ENCODE results near the gene NCKAP5.
"Not testable (repeated sequence)": the region's sequence is repeated elsewhere in the genome, so short reads cannot be mapped to it uniquely, and the experiment has no call there.

The NCKAP5 gene

GRCh38 chr2:132849118-132849517, 719.1 kb downstream of the NCKAP5 start:
- no peak for DNase-seq

- DNase-seq, result no peak
Measured at GRCh38 chr2:132845339-132845738, 722.9 kb downstream of the NCKAP5 start.

GRCh38 chr2:132844585-132844984, 723.7 kb downstream of the NCKAP5 start:
- DNase-seq, result no peak

GRCh38 chr2:132837769-132838168, 730.5 kb downstream of the NCKAP5 start:
- no peak for DNase-seq

GRCh38 chr2:132830321-132830827, 737.9 kb downstream of the NCKAP5 start:
- DNase-seq, result no peak

GRCh38 chr2:132825601-132826000, 742.7 kb downstream of the NCKAP5 start:
- no peak for DNase-seq

- DNase-seq, result no peak
Measured at GRCh38 chr2:132824716-132825115, 743.5 kb downstream of the NCKAP5 start.

GRCh38 chr2:132816234-132816633, 752.0 kb downstream of the NCKAP5 start:
- DNase-seq, result no peak

GRCh38 chr2:132815516-132815915, 752.7 kb downstream of the NCKAP5 start:
- DNase-seq, result no peak

GRCh38 chr2:132814651-132815050, 753.6 kb downstream of the NCKAP5 start:
- no peak for DNase-seq

GRCh38 chr2:132813422-132813821, 754.8 kb downstream of the NCKAP5 start:
- no peak for DNase-seq

GRCh38 chr2:132811148-132811915, 756.9 kb downstream of the NCKAP5 start:
- no peak for DNase-seq

GRCh38 chr2:132809962-132810361, 758.3 kb downstream of the NCKAP5 start:
- not testable (repeated sequence) for DNase-seq

GRCh38 chr2:132804051-132804450, 764.2 kb downstream of the NCKAP5 start:
- no peak for DNase-seq

GRCh38 chr2:132798341-132798740, 769.9 kb downstream of the NCKAP5 start:
- DNase-seq, result no peak

GRCh38 chr2:132797556-132797955, 770.7 kb downstream of the NCKAP5 start:
- DNase-seq, result no peak

- DNase-seq, result no peak
Measured at GRCh38 chr2:132797071-132797470, 771.2 kb downstream of the NCKAP5 start.

- no peak for DNase-seq
Measured at GRCh38 chr2:132795220-132795619, 773.0 kb downstream of the NCKAP5 start.

GRCh38 chr2:132793532-132793931, 774.7 kb downstream of the NCKAP5 start:
- no peak for DNase-seq

GRCh38 chr2:132790207-132790785, 778.0 kb downstream of the NCKAP5 start:
- DNase-seq, result no peak

- DNase-seq, result no peak
Measured at GRCh38 chr2:132789066-132789465, 779.2 kb downstream of the NCKAP5 start.

GRCh38 chr2:132788310-132788838, 779.9 kb downstream of the NCKAP5 start:
- DNase-seq, result no peak

GRCh38 chr2:132783883-132784282, 784.4 kb downstream of the NCKAP5 start:
- DNase-seq, result no peak

GRCh38 chr2:132782176-132782783, 786.0 kb downstream of the NCKAP5 start:
- no peak for DNase-seq

All from NCI-H187 treated with DMSO at 0.1 percent for 48 hours (cell line).